Measurements from ENCODE around the gene SMYD1.

GRCh38 chr2:88128654-88129312 lies 61.2 kb downstream of the SMYD1 start:
- TF ChIP-seq, protein P1, sequence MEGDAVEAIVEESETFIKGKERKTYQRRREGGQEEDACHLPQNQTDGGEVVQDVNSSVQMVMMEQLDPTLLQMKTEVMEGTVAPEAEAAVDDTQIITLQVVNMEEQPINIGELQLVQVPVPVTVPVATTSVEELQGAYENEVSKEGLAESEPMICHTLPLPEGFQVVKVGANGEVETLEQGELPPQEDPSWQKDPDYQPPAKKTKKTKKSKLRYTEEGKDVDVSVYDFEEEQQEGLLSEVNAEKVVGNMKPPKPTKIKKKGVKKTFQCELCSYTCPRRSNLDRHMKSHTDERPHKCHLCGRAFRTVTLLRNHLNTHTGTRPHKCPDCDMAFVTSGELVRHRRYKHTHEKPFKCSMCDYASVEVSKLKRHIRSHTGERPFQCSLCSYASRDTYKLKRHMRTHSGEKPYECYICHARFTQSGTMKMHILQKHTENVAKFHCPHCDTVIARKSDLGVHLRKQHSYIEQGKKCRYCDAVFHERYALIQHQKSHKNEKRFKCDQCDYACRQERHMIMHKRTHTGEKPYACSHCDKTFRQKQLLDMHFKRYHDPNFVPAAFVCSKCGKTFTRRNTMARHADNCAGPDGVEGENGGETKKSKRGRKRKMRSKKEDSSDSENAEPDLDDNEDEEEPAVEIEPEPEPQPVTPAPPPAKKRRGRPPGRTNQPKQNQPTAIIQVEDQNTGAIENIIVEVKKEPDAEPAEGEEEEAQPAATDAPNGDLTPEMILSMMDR (IDR thresholded peaks at IDR 0.05) = no peak
- TF ChIP-seq EP300 (IDR thresholded peaks at IDR 0.05) = no peak
- TF ChIP-seq POLR2A (IDR thresholded peaks at IDR 0.05) = no peak

Data from stomach (tissue), 4 donors.